Stimulated activated CD4-positive, alpha-beta T cell treated with anti-CD3 and anti-CD28 coated beads, TNF-alpha, amount 100 ng/mL, for 24 hours (primary cell): ENCODE results near the gene UNC50.
"Not testable (repeated sequence)": the region's sequence is repeated elsewhere in the genome, so short reads cannot be mapped to it uniquely, and the experiment has no call there.

Source experiments
- DNase-seq, 3 experiments: peaks; one replicate each; pipeline ENCODE4 v3.0.0-alpha.2; 2020; ENCODE audit warnings: low read depth in 3 of 3

UNC50 gene

DNA sequence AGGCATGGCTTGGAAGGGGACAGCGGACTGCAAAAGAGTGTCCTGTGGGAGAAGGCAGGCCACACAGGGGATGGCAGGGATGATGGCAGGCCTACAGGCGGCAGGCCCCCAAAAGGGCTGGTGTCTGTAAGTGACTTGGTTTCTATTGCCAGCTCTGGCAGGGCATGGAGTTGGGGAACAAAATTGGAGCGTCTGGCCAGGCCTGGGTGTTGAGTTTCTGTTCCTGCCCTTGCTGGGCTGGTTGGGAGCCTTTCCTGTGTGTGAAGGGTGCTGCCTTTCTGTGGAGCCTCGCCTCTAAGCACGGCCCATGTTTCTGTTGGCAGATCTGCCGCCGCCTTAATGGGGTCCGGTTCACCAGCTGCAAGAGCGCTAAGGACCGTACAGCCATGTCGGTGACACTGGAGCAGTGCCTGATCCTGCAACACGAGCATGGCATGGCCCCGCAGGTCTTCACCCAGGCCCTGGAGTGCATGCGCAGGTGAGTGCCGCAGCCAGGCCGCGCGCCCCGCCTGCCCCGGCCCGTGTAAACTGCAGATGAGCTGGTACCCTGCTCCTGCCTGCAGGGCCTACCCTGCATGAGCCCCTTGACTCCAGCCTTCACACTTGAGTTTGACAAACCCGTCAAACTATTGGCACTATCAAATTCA lies 31.6 kb upstream of the UNC50 start:
- no peak for DNase-seq

DNA sequence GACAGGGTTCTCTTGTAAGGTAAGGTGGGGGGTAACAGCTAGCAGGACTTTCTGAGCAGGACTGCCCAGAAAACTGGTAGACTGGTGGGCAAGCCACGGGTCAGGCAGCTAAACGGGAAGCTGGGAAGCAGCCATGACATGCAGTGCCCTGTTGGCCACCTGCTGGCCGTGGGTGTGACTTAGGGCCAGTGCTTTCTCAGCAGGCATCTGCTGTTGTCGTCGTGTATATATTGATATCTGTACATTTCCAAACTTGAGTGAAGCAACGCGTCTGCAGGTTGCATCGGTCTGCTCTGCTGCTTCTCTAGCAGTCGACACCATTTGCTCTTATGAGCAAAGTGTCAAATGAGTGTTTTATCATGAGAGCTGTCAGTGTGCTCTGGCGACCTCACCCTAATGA lies 31.1 kb upstream of the UNC50 start:
- no peak for DNase-seq

DNA sequence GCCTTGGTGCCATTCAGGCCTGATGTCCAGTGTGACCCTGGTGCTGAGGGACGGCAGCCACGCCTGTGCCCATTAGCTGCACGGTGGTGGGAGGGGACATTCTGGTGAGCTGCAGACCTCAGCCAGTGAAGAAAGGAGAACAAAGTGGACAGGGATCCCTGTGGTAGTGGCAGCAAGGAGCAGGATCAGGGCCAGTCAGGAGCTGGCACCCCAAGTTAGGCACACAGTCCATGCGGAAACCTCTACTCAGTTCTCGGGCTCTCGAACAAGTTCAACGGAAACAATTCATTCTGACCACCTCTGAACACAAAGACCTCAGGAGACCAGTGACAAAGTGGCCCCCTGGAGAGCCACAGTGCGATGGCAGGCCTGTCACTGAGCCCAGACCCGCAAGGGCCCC lies 30.2 kb upstream of the UNC50 start:
- no peak for DNase-seq

DNA sequence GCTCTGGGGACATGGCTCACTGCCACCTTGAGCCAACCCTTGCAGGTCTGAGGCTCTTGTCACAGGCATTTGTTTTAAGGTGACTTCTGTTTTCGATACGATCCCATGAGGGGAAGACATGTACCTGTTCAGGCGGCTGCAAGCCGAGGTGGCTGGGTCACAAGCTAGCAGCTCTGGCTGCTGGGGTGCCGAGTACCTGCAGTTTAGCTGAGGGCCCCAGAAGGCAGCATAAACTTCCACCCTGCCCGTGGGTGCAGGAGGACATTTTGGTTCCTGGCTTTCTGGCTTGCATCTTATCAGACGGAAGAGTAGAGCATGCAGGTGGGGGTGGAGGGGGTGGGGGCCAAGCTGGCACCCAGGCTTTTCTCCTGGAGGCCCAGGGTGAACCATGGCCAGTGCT lies 28.5 kb upstream of the UNC50 start:
- no peak for DNase-seq

DNA sequence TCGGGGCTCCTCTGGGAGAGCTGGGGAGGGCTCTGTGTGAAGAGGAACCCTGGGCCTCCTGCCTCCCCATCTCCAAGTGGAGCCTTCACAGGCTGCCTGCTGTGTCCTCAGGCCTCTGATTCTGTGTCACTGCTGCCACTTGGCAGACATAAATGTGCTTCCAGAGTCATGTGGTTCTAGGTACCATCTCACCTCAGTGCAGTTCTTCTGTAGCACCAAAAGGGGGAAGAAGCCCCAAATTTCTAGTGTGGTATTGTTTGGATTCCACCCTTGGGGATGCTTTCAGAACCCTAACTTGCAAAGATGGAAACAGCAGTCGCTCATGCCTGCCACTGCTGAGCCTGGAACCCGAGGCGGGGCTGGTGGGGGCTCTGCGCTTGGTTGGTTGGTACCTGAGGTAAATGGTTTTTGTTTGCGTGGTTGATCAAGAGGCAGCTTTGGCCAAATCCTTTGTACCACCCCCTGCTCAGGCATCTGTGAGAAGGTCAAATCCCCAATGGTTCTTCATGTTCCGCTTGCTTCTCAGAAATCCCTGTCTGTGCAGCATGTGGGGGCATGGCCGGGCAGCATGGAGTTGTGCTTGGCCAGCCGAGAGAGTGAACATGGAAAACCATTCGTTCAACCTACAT lies 27.6 kb upstream of the UNC50 start:
- DNase-seq = no peak

DNA sequence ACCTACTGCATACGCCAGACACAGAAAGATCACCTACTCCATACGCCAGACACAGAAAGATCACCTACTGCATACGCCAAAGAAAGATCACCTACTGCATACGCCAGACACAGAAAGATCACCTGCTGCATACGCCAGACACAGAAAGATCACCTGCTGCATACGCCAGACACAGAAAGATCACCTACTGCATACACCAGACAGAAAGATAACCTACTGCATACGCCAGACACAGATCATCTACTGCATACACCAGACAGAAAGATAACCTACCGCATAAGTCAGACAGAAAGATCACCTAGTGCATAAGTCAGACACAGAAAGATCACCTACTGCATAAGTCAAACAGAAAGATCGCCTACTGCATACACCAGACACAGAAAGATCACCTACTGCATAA lies 25.9 kb upstream of the UNC50 start:
- DNase-seq = no peak

DNA sequence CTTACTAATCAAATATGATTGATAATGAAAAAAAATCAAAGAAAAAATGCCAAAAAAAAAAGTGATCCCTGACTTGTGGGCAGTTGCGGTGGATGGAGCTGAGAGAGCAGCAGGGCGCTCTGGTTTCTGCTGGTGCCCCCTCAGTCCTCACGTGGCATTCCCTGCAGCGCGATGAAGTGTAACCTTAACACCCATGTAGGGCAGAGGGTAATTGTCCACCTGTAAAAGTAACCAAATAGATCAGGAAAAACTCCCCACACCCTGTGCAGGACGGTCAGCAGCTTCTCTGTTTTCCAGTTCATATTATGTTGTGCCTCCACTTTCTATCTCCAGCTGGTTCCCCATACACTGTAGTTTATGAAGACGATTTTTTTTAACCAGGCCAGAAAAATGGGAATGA lies 25.1 kb upstream of the UNC50 start:
- no peak for DNase-seq

DNA sequence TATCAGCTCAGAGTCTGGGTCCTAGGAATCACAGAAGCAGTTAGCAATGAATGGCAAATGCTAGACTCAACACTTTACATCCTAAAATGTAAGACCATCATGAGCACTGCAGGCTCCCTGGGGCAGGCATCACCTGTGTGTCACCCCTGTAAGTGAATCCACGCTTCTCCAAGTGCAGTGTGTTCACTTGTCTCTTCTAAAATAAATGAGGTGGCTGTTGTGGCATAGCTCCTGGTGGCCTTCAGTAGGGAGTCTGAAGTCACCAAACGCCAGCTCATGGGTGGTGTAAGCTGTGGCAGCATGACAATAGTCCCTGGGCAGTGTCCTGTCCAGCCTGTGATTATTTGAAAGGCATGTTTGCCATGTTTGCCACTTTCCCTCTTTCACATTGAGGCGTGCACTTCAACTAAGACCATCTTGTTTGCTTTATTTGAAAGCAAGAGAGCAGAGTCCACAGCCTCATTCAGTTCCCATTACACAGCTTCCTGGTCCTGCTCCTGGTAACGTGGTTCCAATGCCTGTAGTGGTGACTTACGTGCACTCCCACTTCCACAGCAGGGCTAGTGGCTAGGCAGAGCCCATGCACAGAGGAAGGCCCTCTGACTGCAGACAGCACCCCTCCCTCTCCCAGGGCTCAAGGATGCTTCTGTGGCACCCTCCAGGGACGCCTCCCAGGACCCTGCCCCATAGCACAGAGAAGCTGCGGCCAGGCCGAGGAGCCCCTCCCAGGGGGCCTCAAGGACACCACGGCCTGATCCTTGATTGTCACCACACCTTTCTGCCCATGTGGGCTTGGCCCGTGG lies 24.4 kb upstream of the UNC50 start:
- DNase-seq = no peak

DNA sequence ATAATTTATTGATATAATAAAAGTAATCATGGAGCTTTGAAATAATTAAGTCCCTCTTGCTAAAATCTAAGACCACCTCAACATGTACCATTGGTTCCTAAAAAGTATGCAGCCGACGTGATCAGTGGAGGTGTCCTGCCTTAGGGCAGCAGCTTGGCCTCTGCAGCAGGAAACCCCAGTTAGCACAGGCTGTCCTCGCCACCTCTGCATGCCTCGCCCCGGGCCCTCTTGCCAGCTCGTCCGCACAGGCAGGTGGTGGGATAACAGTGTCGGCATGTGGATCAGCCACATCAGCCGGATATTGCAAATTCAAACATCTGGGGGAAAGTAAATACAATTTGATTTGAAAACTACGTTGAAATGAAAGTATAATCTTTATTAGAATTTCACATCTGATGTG lies 23.0 kb upstream of the UNC50 start:
- no peak for DNase-seq

DNA sequence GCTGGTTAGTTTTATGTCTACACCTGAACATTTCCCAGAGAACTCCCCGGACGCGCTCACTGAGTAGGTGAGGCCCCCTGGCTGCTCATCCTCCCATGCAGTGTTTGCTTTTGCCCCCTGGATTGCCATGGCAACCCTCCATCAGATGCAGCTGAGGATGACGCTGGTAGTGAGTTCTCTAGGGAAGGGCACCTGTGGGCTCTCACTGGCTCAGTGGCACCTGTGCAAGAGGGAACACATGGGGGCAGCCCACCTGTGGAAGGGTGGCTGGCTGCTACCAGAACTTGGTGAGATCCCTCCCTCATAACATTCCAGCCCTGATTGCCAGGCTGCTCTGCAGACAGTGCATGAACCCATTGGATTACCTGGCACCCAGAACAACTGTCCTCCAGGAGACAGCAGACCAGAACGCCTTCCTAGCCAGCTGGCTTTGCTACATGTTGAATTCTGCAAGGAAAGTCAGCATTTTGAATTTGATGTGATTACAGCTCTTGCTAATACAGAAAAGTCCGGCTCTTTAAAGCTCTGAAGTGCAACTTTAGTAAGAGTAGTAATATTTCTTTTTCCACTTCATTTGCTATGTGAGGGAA lies 21.7 kb upstream of the UNC50 start:
- DNase-seq = no peak

DNA sequence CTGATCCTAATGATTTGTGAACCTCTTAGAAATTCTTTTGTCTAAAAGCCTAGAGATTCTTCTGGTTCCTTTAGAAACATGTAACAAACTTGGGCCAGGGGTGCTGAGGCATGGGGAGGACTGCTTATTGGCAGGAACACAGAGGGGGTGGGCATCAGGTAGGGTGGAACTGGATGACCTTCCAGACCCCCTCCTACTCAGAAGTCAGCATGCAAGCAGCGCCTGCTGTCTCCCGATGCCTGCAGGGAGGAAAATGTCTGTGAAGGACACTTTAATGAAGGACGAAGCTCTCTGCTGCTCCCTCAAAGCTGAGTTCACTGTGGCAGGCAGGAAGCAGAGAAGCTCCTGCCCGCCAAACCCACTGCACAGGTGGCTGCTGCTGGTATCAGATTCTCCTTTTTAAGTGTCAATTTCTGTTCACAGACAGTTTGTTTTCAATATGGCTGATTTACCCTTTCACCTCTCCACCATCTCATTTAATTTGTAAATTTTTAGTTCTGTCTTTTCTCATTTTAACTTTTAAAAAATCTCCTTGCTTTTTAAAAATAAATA lies 19.4 kb upstream of the UNC50 start:
- DNase-seq = no peak

DNA sequence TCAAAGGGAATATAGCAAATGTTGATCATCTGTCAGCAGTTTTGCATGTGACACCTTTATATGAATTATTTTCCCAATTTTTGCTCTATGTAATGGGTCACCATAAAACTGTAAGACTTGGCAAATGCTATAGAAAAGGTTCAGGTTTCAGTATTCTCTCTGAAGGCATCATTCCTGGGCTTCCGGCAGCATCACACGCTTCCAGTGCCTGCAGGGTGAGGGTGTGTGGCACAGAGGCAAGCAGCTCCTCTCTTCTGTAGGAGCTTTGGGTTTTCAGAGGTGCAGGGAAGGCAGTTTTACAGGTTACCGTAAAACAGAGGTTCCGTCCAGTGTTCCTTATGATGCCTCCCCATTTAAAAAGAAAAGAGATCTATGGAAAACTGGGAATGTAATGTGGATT lies 18.9 kb upstream of the UNC50 start:
- DNase-seq = no peak

DNA sequence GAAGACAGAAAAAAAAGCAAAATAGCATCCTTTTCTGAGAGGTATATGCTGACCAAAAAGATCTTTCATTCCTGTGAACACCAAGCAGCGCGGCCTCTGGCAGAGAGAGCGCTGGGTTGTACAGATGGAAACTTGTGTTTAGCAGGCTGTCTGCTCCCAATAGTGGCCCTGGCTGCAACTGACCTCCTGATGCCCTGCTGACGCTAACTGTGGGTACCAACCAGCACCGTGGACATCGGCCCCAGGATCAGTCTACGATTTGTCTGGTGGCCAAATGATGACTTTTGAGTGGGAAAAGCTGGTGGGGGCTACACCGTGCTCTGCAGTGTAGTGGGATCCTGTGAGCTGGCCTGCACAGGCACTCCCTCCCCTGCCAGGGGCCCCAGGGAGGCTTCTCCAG lies 15.8 kb upstream of the UNC50 start:
- DNase-seq = no peak

DNA sequence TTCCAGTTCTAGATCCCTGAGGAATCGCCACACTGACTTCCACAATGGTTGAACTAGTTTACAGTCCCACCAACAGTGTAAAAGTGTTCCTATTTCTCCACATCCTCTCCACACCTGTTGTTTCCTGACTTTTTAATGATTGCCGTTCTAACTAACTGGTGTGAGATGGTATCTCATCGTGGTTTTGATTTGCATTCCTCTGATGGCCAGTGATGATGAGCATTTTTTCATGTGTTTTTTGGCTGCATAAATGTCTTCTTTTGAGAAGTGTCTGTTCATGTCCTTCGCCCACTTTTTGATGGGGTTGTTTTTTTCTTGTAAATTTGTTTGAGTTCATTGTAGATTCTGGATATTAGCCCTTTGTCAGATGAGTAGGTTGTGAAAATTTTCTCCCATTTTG lies 13.7 kb upstream of the UNC50 start:
- DNase-seq = not testable (repeated sequence)

DNA sequence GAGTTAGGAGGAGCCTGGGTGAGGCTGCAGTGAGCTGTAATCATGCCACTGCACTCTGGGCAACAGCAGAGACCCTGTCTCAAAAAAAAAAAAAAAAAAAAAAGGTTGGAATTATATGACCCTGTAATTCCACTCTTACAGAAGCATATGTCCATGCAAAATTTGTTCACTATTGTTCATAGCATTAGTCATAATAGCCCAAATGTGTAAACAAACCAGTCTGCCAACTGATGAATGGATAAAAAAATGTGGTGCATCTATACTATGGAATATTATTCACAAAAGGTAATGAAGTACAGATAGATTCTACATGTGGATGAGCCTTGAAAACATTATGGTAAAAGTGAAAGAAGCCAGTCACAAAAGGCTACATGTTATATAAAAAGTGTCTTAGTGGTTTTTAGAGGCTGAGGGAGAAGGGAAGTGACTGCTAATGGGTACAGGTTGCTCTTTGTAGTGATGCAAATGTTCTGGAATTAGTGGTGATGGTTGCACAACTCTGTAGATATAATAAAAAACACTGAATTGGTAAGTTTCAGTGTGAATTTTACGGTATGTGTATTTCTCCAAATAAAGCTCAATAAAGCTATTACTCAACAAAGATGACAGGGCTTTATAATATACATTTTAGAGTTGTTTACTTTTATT lies 9.5 kb upstream of the UNC50 start:
- DNase-seq = no peak

DNA sequence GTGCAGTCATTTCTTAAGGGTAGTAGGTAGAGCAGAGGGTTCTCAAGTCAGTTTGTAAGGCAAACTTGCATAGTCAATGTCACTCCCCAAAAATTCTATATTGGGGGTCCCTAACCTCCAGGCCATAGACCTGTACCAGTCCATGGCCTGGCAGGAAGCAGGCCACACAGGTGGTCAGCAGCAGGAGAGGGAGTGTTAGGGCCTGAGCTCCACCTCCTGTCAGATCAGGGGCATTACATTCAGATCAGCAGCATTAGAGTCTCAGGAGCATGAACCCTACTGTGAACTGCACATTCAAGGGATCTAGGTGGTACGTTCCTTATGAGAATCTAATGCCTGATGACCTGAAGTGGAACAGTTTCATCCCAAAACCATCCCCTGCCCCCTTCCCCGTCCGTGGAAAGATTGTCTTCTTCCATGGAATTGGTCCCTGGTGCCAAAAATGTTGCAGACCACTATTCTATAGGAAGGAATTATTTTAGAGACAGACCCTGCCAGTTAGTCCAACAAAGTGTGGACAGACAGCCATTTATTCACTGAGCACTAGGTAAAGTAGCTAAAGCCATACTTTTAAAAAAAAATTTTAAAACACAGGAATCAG lies 6.8 kb upstream of the UNC50 start:
- no peak for DNase-seq

DNA sequence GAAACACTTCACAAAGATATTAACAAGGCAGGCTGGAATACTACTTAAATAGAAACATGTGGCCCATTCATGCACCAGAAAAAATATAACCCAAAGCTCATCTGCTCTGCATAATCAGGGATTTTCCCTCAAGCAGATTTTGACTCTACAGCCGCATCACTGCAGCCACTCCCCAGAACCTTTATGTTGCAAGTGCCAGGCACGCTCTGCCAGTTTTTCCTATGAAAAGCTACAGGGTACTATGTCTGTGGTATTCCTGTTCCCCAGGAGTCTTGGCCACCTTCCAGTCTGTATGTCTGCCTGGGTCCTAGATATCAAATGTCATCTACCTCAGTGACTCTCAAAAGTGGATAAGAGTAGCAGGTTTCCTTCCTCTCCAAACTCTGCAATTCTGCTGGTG lies 3.8 kb upstream of the UNC50 start:
- DNase-seq = no peak

DNA sequence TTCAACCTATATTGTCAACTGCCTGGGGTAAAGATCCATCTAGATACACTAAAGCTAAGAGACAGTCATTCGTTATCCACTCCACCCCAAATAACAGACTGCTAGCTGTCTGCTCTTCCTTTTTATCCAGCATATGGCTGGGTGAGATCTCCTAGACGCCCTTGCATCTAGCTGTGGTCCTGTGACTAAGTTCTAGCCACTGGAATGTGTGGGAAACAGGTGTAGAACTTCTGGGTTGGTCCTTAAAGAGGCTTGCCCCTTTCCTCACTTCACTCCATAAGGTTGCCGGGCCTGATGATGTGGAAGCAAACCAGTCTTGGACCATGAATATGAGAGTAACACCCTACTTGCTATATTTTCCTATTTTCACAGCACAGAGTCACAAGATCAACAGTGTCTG lies 3.3 kb upstream of the UNC50 start:
- DNase-seq = no peak

DNA sequence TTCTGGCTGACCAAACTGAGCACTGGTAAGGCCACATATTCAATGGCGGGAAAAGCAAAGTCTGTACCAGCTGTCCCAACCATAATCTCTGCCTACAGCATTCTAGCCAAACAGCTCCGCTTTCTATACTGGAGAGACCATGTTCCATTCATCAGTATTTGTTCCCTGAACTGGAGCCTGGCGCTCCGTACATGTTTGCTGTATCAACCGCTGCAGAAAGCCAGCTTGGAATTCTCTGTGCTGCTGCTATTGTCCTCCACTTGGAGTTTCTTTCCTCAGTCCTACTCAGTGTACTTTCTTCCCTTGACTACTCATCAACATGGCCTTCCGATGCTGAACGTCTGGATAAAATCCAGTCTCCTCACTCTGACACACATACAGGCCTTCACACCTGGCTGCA lies 2.0 kb upstream of the UNC50 start:
- no peak for DNase-seq

DNA sequence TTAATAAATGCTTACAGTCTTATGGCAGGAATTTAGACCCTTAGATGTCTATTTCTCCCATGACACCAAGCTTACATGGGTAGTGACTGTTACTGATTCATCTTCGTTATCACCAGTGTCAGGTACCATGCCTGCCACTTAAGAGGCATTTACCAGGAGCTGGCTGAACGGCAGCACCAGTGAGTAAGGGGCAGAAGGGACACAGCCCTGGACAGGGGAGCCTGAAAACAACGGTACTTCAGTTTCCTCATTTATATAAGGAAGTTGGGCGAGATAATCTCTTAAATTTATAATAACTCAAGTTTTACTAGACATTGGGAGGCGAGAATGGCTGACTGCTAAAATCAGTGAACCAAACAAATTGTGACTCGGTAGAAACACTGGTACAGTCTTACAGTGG lies 1.3 kb upstream of the UNC50 start:
- no peak for DNase-seq

DNA sequence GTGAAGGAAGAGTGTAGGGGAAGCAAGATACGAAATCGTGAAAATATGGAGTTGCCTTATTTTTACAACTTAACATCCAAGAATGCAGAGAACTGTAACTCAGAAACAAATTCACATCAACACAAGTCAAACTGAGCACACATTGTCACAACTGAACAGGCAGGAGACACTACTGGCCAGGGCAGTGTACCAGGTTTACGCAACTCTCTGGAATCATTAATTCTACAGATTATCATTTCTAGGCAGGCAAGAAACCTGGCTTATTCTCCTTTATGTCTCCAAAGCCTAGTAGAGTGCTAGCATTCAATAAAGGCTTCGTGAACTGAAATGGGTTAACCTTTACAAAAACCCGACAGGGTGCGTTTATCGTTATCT lies 661 bp upstream of the UNC50 start:
- DNase-seq = no peak
